Umbilical cord (tissue), 2 donors: Measurements from ENCODE around the gene COLEC11. TPM values are rescaled to one million over a fixed set of nuclear protein-coding genes. Genes with fewer than 3 reads are reported as not detected.

Experiments used
- DNase-seq: peaks from one replicate; pipeline ENCODE4 v3.0.0-alpha.2; 2015; ENCODE audit warnings: low spot score
- total RNA-seq: library from RNA; depleted of rRNA; stranded (reverse); fragments of >200 nt; gene quantifications from one replicate; pipeline ENCODE4 v1.2.3, GENCODE V29; 2014; ENCODE audit warnings: low replicate concordance; ENCODE audit not compliant: insufficient read depth

The COLEC11 gene
- total RNA-seq, 1 donor from 2014 or later: not detected

DNA sequence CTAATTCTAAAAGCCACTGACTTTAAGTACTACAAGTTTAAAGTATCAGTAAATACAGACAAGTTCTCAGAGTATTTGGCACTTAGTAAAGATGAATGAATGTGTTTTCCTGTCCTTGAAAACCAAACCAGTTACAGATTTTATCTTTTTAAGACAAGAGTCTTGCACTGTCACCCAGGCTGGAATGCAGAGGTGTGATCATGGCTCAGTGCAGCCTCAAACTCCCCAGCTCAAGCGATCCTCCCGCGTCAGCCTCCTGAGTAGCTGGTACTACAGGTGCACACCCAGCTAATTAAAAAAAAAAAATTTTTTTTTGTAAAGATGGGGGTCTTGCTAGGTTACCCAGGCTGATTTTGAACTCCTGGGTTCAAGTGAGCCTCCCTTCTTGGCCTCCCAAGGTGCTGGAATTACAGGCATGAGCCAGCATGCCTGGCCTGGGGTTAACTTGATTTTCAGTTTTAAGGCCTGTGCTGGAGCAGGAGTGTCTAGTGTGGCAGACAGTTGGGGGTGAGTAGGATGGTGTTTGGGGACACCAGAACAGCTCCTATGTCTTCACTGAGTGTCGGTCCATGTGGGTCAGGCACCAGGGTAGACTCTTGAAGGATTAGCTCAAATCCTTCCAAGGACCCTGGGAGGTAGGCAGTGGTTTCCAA lies 10.2 kb upstream of the COLEC11 start:
- no peak for DNase-seq

DNA sequence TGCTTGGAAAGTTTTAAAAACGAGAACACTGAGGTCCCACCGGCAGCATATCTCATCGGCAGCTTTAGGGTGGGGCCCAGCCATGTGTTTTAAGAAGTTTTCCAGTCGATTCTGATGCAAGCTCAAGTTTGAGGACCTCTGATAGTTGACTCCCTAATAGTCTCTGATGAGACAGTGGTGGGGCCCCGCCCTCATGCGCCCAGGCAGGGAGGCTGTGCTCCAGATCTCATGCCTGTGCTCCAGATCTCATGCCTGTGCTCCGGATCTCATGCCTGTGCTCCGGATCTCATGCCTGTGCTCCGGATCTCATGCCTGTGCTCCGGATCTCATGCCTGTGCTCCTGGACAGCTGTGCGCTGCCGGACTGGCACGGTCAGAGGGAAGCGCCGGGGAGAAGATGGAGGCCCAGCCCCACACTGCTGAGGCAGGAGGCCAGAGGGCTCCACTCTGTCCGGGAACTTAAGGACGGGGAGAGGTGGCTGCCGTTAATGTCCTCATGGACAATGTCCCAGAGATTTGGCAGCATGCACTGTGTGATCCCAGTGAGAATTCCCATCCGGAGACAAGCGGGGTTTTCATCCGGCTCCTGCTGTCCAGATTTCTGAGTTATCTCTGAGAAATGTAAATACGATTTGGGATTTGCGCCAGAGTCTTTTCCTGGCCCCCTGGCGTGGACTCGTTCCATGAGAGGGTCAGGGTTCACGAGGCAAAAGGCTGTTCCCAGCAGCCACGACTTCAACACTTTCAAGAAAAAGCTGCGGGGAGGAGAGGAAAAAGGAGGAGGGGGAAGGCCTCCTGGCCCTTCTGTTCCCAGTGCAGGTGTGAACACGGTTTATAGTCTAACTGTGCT lies 9.4 kb upstream of the COLEC11 start:
- peak; percentile 32 for DNase-seq

DNA sequence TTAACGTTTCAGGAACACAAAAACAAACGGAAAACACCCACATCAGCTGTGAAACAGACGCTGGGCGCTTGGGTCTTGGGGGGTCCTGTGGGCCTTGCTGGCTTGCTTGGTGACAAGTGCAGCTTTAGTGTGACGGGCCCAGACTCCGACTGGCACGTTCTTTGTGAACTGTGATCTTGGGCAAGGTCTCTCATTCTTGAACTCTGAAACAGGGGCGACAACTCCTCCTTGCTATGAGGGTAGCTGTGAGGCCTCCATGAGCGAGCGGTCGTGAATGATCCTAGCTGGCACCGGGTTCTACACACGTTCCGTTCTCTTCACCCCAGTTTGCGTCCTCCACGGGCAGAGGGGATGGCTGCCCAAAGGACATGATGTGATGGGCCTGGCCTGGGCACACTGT lies 8.7 kb upstream of the COLEC11 start:
- DNase-seq: no peak

DNA sequence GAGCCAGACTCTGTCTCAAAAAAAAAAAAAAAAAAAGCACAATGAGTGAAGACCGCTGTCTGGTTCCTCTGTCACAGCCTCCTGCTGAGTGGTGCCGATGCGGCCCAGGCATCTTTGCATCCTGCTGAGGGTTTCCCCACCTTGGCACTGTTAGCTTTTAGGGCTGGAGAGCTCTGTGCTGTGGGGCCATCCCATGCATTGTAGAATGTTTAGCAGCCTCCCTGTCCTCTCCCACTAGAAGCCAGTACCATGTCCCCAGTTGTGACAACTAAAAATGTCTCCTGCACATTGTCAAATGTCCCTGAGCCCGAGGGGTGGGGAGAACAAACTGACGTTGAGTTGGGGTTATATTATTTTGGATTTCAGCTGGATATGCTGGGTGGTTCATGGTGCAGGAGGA lies 7.9 kb upstream of the COLEC11 start:
- no peak for DNase-seq

DNA sequence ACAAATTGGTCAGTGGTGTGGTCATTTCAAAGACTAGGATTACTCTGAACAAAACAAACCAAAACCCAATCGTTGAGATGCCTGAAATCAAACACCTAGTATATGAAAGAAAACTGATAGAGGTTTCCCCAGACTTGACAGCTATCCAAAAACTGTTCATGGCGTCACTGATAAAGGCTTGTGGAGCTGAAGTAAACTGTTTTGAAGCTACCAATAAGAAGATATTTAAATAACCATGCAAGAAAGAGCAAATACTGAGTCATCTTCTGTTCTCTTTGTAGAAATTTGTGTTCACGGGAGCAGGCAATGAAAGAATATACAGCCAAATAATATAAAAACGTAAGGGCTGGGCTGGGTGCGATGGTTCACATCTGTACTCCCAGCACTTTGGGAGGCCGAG lies 7.5 kb upstream of the COLEC11 start:
- no peak for DNase-seq

DNA sequence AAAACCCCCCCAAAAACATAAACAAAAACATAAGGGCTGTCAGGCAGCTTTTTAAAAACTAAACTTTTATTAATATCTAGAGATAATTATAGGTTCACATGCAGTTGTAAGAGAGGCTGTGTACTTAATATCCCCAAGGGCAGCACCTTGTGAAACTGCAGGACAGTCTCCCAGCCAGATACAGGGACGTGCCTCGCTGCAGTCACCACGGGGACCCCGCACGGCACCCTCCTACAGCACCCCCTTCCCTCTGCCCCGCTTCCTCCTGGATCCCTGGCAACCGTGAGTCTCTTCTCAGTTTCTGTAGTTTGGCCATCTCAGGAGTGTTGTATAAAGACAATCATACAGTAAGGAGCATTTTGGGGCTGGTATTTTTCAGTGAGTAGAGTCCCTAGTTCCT lies 6.8 kb upstream of the COLEC11 start:
- DNase-seq: no peak

DNA sequence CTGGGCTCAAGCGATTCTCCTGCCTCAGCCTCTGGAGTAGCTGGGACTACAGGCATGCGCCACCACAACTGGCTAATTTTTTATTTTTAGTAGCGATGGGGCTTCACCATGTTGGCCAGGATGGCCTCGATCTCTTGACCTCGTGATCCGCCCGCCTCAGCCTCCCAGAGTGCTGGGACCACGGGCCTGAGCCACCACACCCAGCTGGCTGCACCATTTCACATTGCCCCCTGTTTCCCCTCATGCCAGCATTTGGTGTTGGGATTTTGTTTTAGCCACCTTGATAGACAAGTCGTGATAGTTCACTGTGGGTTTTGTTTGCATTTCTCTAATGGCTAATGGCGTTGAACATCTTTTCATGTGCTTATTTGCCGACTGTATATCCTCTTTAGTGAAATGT lies 5.8 kb upstream of the COLEC11 start:
- no peak for DNase-seq

DNA sequence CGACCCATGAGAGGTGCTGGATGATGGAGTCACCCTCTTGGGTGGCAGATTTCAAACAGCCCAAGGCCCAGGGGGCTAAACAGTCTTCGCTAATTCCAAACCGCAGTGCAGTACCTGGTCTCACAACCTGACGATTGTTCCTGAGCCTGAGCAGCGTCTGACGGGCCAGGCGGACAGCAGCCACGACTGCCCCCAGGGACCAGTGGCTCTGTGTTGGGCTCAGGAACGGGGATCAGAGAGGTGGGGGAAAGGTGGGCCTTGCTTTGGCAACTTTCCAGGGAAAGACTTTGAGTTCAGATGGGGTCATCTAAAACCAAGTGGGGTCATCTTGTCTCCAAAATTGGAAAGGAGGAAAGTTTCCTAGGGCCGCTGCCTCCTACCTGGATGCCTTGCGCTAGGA lies 492 bp downstream of the COLEC11 start:
- no peak for DNase-seq

DNA sequence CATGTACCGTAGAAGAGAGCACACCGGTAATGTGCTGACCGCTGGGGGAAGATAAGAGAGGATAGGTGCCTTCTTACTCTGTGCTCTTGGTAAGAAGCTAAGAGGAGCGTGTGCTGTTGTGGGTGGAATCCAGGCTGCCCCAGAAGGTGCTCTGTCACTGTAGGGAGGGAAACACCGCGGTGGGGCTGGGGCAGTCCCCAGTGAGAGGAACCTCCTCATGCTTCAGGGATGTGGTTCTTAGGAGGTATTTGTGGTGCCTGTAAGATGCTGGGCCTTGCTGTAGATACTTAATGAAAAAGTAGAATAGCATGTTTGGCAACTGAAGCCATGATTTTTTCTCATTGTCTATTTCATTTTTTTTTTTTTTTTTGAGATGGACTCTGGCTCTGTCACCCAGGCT lies 1.1 kb downstream of the COLEC11 start:
- no peak for DNase-seq

DNA sequence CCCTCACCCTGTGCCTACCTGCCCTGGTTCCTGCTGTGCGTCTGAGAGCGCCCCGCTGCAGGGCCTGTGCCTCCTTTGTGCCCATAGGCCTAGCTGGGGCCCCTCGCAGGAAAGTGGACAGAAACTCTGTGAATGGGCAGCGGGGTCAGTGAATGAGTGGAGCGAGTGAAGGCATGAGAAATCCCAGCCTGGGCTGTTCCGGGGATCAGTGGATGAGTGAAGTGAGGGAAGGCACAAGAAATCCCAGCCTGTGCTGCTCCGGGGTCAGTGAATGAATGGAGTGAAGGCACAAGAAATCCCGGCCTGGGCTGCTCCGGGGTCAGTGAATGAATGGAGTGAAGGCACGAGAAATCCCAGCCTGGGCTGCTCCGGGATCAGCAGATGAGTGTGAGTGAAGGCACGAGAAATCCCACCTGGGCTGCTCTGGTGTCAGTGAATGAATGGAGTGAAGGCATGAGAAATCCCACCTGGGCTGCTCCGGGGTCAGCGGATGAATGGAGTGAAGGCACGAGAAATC lies 2.0 kb downstream of the COLEC11 start:
- no peak for DNase-seq

DNA sequence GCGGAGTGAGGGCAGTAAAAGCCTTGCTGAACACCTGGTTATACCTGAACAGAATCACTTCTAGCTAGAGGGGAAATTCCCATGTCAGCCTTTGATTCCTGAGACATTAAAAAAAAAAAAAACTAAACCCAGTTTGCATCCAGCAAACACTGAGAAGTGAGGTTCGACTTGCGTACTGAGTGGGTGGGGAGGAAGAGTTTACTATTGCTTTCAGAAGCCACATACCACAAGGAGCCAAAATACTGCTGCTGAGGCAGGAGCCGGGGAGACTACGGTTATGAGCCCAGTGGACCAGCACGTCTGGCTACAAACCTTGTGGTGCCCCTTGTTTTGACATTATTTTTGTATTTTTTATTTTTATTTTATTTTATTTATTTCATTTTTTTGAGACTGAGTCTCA lies 2.7 kb downstream of the COLEC11 start:
- no peak for DNase-seq

DNA sequence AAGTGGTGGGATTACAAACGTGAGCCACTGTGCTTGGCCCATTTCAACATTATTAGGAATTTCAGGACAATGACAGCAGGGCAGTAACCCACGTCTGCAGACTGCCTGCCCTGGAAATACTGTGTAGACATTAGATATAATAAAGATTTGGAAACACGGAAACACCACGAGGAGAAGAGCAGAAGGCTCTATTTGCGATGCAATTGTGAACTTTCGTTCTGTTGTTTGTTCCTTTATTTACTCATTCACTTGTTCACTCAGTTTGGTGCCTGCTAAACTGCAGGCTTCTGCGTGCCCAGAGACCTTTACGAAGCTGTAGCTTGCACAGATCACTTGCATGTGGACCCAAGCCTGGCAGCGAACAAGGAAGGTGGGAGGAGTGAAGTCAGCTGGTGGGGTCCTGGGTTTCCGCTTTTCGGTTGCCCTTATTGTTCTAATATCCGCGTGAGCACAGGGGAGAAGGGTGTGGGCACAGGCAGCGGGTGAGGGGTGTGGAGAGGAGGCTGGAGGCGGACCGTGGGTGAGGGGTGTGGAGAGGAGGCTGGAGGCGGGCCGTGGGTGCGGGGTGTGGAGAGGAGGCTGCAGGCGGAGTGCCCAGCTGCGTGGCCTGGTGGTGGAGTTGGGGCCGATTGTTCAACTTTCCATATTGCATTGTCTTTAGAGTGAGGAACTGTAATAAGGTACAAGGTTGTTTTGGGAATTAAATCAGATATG lies 3.4 kb downstream of the COLEC11 start:
- no peak for DNase-seq

DNA sequence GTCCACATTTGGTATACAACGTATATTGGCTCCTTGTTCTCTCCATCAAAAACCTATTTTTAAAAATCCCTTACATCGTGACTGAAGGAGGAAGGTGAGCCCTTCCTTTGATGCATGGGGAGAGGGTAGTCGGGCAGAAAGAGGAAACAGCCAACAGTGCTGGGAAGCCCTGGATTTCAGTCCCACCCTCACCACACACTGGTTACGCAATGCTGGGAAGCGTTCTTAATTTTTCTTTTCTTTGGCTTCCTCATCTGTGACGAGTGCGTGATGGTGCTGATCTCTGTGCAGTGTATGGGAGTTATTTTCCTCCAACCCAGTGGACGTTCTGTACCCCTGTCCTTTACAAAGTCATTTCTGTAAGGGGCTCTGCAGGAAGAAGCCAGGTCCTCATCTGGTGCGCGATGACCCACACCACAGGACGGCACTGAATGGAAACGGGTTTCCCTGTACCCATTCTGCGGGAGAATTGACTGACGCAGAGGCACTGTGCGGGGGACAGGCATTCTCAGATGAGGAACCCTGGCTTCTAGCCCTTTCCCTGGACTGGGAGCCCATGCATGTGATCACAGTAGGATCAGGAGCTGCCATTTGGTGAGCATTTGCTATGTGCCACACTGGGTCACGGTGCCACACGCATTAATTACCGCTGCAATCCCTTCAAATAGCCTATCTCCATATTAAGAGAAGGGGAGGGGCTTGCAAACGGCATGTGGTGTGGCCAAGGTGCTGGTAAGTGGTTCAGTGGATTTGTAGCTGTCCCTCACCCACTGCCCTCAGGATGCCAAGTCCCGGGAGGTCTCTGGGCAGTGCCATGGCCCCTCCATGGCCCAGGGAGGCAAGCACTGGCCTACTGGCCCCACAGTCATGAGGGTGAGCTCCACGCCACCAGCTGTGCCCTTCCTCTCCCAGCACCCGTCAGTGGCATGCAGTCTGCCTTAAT lies 4.3 kb downstream of the COLEC11 start:
- no peak for DNase-seq

DNA sequence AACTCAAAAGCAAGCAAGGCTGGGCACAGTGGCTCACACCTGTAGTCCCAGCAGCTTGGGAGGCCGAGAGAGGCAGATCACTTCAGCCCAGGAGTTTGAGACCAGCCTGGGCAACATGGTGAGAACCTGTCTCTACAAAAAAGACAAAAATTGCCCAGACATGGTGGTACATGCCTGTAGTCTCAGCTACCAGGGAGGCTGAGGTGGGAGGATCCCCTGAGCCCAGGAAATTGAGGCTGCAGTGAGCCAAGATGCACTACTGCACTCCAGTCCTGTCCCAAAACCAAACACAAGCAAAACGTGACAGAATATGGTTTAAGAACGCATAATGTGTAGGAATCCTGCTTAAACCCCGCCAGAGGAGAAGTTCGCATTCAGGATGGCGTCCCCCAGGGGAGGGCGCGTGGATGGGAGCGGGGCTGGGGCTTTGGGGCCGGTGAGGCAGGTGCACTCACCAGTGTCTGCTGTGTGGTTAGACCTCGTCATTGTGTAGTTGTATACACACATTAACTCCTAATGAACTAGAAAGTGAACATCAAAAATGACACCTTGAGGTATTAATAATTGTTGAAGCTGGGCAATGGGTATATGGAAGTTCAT lies 5.4 kb downstream of the COLEC11 start:
- DNase-seq: no peak

DNA sequence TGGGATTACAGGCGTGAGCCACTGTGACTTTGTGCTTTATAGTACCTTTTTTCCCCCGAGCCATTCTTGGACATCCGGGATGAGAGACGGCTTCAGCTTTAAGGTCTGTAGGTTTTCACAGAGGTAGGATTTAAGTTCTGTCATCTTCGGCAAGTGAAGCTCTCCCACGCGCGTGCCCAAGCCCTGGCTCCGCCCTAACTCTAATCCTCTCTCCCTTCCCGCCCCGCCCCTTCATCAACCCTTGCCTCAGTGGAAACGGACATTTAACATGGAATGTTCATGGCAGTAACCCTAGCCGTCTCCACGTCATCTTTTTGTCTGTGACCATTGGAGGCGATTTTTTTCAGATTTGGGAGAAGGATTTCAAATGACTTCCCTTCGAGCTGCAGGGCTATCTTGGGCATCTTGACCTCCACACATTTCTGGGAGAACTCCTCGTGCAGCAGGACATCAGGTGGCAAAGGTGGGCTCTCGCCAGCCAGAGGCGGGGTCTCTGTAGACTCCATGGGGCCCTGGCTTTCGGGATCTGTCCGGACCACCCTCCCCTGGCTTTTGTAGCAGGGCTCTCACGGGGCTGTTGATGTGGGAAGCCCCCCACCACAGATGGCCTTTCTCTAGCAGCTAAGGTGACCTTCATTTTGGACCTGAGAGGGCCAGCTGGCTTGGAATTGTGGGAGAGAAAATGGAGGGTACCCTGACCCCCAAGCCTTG lies 6.8 kb downstream of the COLEC11 start:
- no peak for DNase-seq

DNA sequence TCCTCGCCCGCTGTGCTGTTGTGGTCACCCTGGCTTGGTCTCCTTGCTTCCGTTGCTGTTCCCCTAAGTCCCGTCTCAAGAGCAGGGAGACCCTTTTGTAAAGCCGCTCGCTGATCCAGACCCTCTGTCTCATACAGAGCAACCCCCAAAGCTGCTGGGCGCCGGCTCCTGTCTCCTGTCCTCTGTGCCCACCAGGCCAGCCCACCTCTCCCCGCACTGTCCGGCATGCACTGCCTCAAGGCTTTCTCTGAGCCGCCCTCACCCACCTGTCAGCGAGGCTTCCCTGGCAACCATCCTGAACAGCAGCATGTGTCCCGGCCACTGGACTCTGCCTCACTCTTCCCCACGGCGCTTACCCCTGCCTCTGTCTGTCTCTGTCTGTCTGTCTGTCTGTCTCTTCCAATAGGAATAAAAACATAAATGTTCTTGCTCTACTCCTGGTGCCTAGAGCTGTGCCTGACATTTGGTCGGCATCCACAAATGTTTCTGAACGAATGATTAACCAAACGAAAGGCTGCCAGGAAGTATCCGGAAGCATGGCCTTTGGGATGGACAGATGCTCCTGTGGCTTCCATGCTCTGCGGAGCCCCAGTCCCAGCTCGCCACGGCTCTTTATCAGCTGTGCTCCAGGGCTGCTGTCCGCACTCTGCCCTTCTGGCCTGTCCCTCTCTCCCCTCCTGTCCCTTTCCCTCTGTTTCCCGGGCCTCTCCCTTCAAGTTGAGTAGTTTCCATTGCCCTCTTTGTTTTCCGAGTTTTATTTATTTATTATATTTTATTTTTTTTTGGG lies 7.8 kb downstream of the COLEC11 start:
- DNase-seq: no peak

DNA sequence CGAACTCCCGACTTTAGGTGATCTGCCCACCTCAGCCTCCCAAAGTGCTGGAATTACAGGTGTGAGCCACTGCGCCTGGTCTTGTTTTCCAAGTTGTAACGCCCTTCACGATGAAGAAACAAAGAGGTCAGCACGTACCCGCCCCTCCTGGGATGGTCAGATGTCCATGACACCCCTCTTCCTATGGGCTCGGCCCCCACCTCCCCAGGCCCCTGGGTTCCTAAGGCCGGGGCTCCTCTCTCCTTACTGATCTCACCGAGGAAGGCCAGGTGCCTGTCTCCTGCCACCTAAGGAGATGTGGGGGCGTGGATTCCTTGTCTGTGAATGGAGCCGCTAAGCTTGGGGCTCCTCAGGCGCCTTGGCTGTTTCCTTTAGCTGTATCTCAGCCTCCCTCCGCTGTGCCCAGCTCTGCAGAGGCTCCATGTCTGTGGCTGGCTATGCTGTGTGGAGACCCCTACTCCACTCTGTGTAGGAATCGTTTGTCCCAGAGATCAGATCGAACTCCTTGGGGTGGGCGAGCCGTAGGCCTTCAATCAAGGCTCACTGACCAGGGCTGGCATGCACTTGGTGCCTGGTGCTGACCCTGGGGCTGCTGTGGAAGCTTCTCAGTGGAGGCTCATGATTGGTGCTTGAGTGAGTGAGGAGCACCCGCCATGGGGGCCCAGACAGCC lies 8.8 kb downstream of the COLEC11 start:
- DNase-seq: no peak

DNA sequence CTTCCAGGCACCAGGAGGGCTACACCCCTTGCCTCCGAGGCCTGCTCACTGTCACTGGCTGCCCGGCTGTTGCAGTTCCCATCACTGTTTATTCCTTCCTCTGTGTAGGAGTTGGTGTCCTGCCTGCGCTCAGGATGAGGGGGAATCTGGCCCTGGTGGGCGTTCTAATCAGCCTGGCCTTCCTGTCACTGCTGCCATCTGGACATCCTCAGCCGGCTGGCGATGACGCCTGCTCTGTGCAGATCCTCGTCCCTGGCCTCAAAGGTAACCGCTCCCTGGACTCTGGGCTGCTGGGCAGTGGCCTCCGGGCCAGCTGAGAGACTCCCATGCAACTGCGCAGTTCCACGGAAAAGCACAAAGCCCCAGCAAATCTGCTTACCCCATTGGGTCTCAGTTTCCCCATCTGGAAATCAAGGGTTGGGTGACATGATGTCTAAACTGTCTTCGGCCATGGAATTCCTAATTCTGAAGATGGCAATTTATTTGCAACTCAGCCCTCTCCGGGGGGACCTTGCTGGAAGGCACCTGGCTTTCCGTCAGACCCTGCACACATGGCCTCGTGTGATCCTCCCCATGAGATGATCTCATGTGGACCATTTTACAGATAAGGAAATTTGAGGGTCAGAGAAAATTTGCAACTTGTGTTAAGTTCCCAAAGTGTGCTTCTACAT lies 9.4 kb downstream of the COLEC11 start:
- DNase-seq: no peak
